HuH-7.5 (cell line): ENCODE data around the gene ATP8A1.
"Not testable (repeated sequence)": the region's sequence is repeated elsewhere in the genome, so short reads cannot be mapped to it uniquely, and the experiment has no call there.

Source experiments
- DNase-seq: peaks from one replicate; pipeline ENCODE4 v3.0.0; 2011; ENCODE audit warnings: low spot score

Gene ATP8A1

GRCh38 chr4:42467777-42468176, 189.1 kb downstream of the ATP8A1 start:
- DNase-seq = not testable (repeated sequence)

DNA sequence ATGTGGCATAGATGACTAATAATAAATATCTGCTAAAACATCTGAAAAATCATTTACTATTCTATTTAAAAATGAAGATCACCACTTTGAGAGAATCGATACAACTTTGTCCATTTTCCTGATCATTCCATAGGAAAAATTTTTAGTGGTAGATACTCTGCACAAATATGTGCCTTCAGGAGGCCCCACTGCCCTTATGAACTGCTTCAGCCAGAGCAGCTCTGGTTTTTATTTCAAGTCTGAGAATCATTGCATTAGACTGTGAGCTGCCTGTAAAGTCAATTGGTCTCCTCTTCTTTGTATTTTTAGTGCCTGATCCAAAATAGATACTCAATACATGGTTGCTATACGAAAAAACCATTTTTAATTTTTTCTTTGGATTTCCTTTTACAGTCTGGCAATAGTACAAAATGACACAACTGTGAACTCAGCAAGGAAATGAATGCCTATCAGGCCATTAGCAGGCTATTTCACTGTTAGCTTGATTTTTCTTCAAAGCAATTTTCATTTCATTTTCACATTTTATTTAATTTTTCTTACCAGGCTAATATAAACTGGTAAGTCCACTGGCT, 190.5 kb downstream of the ATP8A1 start:
- DNase-seq = no peak

GRCh38 chr4:42464550-42465094, 192.3 kb downstream of the ATP8A1 start:
- DNase-seq = no peak

DNA sequence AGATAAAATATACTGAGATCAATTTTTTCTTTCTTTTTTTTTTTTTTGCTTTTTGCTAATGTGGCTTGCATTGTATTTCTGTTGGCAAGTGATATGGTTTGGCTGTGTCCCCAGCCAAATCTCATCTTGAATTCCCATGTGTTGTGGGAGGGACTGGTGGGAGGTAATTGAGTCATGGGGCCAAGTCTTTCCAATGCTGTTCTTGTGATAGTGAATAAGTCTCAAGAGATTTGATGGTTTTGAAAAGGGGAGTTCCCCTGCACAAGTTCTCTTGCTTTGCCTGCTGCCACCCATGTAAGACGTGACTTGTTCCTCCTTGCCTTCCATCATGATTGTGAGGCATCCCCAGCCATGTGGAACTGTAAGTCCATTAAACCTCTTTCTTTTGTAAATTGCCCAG, 195.7 kb downstream of the ATP8A1 start:
- DNase-seq = not testable (repeated sequence)

DNA sequence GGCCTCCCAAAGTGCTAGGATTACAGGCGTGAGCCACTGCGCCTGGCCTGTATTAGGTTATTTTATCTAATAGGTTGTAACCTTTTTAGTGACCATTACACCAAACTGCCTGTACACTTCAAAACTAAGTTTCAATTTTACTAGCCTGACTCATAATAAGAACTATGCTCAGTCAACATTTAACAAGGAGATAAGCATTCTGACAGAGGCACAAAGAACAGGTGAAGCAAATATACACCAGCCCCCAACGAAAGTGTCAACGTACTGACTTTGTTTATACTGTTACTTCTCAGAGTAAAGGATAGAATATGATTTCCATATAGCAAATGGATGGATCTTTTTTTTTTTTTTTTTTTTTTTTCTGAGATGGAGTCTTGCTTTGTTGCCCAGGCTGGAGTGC, 196.9 kb downstream of the ATP8A1 start:
- no peak for DNase-seq

DNA sequence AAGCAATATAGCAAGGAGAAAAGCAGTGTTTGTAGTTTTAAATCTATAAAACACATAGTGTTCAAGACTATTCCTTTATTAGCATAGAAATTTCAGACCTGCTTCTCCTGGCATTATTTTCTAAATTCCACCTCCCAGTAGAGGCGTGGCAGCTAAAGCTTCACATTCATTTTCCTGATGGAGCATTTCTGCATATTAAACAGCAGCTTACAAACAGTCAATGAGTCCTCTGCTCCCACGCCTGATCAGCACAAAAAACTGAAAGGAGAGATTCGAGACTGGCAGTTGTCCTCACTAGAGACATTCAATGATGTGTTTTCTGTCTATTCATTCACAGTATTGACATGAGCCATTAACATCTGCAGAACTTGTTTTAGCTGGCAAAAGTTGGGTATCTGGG, 198.2 kb downstream of the ATP8A1 start:
- no peak for DNase-seq

GRCh38 chr4:42454755-42455420, 202.0 kb downstream of the ATP8A1 start:
- DNase-seq = no peak

DNA sequence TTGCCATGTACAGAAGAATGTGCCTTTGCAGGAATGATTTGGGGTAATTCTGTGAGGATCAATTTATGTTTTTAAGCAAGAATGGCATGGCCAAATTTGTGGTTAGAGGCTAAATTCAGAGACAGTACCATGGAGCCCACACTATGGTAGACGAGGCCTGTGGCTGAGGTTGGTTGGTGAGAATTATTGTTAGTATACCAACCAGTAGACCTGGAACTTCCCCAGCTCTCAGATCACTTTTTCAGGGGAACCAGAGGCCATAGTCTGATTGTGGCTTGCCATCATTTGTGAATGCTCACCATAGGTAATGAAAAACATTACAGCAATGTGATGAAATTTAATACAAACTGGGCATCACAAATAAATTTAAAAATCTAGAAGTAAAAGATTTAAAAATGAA, 203.3 kb downstream of the ATP8A1 start:
- no peak for DNase-seq

GRCh38 chr4:42452823-42453222, 204.1 kb downstream of the ATP8A1 start:
- DNase-seq = no peak

DNA sequence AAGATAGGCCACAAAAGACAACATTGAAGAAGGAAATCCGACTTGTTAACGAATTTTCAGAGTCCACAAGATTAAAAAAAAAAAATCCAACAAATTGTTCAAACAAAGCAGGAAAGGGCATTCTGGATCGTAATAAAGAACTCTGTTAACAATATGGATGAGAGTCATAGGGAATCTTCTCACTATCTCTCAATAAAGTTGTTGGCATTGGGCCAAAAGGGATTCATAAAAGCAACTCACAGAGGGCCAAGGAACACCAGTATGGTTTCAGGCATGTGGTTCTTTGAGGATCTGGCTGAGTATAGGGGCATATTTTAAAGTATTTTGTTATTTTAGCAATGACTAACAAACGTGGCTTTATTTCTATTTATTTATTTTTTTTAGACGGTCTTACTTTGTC, 210.1 kb downstream of the ATP8A1 start:
- DNase-seq = no peak

DNA sequence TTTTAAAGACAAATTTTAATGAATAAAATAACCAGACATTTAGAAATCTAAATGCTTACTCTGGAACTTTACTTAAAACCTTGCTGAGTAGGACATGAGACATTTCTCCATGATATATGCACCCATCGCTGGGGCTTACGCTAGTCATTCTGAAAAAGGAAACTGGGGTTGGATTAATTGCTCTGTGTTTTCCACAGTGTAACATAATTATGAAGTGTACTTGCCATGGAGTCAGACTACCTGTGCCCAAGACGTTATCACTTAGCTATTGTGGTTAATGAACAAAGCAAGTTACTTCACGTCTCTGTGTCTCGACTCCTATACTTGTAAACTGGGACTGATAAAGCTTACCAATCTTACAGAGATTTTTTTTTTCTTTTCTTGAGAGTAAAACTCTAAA, 211.9 kb downstream of the ATP8A1 start:
- DNase-seq = no peak

- no peak for DNase-seq
Observed at GRCh38 chr4:42442601-42443000, 214.3 kb downstream of the ATP8A1 start.

GRCh38 chr4:42440083-42440482, 216.8 kb downstream of the ATP8A1 start:
- no peak for DNase-seq

DNA sequence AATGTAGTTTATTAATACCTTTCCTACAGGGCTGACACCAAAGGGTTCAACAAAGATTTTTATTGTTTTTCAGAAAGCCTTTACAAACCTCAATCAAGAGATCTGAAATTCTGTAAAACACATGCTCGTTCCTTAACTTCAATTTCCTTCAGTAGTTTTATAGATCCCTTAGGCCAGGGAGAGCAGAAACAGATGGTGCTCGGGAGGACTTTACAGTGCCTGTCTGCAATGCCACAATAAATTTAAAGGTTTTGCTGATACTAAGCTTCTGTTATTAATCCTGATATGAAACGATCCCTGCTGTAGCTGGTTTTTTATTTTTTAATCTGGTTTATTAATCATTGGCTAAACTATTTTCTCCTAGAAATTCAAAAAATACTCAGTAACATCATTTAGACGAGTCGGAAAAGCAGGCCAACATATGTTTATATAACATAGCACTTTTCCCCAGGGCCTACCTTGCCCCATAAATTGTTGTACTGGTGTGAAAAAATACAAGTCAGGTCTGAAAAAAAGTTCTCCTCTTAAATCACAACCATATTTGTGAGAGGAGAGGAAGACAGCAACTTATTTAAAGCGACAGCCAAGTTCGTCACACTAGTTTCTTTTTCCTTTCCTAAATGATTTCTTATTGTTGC, 219.9 kb downstream of the ATP8A1 start:
- no peak for DNase-seq

- no peak for DNase-seq
Observed at GRCh38 chr4:42428036-42428435, 228.9 kb downstream of the ATP8A1 start.

GRCh38 chr4:42425146-42426065, 231.5 kb downstream of the ATP8A1 start:
- no peak for DNase-seq

- DNase-seq = no peak
Observed at GRCh38 chr4:42420140-42420539, 236.8 kb downstream of the ATP8A1 start.

DNA sequence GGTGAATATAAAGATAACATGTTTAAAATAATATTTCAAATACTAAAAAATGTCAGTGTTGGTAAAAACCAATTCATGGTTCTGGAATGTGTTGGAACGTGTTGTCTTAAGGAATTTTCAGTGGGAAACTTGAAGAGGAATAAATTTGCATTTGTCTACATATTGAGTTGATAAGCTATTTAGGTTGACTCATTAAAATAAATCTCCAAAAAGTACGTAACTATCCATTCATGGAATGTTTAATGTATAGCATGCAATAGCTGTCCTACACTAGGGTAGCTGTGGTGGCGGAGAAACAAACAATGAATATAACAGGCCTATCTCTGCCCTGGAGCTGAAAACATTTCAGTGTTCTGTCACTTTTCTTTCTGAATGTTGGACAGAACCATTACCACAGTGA, 239.4 kb downstream of the ATP8A1 start:
- DNase-seq = no peak

- DNase-seq = no peak
Observed at GRCh38 chr4:42416017-42416416, 240.9 kb downstream of the ATP8A1 start.

DNA sequence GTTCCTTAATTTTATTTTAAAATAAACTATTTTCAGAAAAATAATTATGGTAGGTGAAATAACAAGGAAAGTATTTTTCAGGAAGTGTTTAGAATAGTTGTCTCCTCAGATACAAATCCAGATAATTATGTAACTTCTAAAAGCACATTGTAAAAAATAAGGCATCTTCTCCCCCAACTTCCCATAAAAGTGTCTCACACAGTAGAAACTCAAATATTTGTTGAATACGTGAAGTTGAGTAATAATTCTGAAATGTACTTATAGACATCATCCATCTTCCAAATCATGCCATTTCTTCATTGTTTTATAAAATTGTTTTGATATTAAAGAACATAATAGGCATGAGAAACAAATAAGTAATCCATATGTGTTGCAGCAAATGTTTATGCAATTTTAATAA, 241.6 kb downstream of the ATP8A1 start:
- DNase-seq = no peak

- no peak for DNase-seq
Observed at GRCh38 chr4:42412251-42412650, 244.7 kb downstream of the ATP8A1 start.

DNA sequence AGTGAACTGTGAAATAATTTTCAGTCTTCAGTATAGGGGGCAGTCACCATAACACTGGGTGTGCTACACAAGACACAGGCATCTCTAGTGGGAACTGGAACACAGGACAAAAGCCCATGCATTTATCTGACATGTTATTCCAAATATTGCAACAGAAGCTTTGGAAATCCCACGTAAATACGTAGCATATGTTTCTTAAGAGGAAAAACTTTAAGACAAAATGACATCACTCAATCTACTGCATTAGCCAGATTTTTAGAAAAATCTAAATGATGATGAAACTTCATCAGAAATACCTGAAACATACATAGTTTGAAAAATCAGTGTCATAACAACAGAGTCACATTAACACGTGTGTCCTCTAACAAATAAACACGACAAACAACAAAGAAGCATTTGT, 245.1 kb downstream of the ATP8A1 start:
- no peak for DNase-seq
